GM21619 (cell line): ENCODE data around the gene POMZP3.
"Not testable (repeated sequence)": the region's sequence is repeated elsewhere in the genome, so short reads cannot be mapped to it uniquely, and the experiment has no call there.

Experiments
- ATAC-seq: cut with Tn5 transposase; IDR thresholded peaks from one replicate; pipeline ENCODE4 v1.9.1; 2021; ENCODE audit not compliant: unreplicated experiment

The POMZP3 gene

DNA sequence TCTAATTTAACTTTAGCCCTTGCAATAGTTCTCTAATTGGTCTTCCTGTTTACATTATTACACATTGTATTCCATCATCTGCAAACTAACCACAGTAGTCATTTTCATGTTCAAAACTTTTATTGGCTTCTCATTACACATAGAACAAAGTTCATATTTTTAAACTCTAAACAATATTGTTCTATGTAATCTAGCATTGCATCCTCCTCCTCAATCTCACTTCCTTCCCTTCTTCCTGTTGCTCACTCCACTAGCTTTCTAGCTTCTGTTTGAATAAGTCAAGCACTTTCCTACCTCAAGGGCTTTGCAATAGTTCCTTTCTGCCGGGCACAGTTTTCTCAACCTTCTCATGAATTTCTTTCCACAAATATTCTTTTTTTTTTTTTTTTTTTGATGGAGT lies 38.5 kb downstream of the POMZP3 start:
- ATAC-seq: not testable (repeated sequence)

DNA sequence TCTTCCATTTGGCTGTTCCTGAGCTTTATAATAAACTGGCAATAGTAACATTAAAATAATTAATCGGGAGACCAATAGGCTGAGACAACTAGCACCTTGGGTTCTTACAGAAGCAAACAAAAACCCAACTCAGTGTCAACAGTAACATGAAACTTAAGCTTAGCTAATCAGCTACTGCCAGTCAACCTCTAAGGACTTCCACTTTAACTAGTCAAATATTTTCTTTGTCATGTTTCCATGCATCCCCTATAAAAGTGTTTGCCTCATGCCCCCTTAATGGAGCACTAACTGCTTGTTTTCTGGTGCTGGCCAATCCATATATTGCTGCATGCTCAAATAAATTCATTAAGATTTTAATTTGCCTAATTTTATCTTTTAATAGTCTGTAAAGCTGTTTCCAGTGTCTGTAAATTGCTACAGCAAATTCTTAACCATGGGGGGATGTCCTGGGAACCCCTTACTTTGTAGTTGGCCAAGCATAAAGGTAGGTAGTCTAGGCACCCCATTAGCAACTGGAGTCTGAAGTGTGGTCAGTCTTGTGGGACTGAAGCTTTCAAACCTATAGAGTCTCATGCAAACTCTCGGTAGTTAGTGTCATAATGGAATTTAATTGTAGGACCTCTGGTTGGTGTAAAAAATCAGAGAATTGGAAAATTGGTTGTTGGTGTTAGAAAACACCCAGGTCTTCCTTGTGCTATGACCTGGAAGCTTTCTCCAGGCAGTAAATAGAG lies 40.3 kb downstream of the POMZP3 start:
- not testable (repeated sequence) for ATAC-seq

DNA sequence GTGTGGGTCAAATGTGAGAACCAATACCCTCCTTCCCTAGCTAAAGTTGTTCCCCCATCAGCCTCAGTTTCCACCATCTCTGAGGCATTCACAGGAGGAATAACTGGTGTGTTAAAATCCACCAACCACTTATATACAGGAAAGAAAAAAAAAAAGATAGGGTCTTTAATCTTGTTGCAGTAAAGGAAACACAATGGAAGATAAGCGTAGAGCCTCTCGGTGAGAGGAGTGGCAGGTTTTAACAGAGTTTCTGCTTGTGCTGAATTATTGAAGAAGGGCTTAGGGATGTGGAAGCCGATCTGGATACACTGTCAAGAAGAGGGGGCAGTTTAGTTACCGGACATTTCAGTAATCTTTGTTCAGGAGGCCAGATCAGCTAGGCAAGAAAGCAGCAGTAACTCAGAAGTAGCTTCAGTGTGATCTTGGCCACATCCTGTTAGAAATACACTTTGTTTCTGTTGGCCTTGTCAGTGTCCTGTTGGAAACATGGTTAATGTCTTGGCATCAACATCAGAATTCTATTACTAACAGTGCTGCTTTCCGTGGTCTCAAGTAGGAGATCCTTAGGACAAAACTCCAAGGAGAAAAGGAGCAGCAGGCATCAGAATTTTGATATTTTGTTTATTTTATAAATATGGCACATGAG lies 43.3 kb downstream of the POMZP3 start:
- ATAC-seq: not testable (repeated sequence)

DNA sequence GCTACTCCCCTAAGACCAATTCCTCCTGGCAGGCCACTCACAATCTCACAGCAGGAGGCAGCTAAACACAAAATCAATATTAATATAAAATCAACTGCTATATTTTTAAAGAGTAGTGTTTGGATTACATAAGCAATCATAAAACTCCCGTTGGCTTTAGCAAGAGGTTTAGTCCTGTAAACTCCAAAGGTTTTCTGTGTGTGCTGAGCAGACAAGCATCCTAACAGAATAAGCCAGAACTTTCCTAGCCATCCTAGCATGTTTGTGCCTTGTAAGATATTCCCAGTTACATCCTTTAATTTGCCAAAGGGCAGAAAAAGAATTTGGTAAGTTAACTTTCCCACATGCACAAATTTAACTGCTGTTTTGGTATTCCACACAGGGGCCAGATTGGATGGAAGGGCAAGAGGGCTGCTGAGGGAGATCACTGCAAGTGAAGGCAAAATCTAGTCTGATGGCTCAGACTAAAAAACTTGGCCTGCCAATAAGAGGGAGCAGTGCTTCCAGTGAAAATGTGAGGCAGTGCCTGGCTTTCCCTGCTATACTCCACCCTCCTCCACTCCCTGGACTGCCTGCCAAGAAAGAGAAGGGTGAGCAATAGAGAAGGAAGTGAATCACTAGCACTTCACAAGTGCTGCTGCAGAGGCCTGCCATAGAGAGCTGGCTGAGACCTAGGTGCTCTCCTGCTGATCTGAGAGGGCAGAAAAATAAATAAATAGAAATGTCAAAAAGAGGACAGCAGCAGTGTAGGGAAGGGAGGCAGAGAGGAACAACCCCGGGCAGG lies 44.0 kb downstream of the POMZP3 start:
- ATAC-seq: not testable (repeated sequence)

DNA sequence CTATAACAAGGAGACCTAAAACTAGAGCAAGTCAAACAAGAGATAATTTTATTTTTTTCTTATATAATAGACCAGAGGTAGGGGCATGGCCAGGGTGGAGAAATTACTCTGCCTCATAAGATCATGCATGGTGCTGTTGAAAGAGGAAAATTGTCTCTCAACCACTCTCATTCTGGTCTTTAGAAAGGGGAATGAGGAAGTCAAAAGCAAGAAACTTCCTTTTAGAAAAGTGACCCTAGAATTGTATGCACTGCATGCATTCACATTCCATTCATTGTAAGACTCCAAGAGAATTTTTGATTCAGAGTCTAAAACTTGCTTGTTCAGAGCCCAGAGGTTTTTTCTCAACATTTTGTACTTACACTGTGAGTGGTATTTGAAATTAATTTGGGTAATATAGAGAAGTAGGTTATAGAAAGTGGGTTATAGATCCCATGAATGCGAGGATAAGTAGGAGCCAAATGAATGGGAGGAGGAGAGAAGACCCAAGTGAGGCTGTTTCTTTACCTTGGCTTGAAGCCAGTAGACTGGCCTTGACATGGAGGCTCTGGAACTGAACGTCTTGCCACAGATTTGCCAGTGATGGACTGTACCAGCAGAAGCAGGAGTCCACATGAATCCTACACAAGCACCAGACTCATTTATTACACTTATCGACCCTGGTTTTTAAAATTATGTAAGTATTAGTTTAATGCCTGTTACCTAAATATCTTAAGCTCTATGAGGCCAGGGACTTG lies 51.0 kb downstream of the POMZP3 start:
- not testable (repeated sequence) for ATAC-seq

DNA sequence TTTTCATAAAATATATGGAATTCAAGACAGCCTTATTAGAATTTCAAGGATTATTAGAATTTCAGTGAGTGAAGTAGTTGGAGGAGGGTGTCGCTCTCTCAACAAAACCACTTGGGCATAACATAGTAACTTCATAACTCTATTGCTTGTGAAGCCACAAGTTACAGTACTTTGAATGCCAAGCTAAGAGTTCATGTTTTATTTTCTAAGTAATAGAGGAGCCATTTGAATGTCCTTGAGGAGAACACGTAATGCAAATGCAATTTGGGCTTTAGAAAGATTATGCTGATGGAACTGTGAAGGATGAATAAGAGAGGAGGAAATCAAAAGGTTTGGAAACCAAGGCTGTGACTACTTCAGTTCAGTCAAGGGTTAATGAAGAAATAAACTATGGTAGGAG lies 51.6 kb downstream of the POMZP3 start:
- ATAC-seq: not testable (repeated sequence)

DNA sequence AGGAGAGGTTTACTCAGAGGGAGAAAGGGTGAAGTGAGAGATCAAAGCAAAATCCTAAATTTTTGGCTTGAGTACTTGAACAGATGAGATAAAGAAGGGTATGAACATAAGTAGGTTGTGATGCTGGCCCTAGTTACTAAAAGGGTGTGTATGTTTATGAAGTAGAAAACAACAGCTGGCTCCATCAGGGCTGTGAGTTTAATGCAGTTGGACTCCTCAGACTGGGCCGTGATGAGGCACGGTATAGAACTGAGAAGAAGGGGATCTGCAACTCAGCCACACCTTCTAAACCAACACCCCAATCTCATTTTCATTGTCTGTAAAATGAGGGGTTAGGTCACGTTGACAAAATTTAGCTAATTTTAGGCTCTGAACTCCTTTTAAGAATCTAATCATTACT lies 54.8 kb downstream of the POMZP3 start:
- not testable (repeated sequence) for ATAC-seq

DNA sequence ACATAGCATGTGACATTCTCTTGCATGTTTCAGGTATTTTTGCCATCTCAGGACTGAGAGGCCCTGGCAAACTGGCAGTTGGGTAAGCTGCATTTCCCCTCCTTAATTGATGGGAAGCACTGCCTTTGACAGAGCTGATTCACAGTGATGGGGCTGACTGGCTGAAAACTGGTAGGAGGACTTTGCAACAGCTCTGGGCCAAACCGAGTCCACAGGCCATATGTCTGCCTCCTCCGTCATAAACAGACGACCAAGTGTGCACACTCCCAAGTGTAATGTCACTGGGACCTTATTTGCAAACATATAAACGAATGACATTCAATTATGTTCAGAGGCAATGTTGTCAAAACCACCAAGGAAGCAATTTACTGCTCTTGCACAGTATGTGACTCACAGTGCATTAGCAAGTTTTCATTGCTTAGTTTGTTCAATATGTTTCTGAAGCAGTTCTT lies 56.7 kb downstream of the POMZP3 start:
- not testable (repeated sequence) for ATAC-seq

DNA sequence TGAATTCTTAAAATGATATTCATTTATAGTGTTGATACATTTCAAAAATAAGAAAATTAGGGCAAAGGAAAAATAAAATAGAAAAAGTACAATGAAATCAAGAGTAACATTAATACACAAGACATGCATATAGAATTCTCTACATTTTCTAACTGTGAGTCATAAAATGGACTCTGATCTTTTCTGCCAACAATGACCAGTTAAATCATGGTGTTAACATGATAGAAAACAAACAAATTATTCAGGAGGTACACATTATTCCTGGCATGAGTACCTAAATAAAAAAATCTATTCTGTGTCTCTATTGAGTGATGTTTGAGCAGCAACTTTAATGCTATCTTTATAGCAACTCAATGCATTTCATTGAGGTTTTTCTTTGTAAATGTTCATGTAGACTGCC lies 58.3 kb downstream of the POMZP3 start:
- ATAC-seq: not testable (repeated sequence)

DNA sequence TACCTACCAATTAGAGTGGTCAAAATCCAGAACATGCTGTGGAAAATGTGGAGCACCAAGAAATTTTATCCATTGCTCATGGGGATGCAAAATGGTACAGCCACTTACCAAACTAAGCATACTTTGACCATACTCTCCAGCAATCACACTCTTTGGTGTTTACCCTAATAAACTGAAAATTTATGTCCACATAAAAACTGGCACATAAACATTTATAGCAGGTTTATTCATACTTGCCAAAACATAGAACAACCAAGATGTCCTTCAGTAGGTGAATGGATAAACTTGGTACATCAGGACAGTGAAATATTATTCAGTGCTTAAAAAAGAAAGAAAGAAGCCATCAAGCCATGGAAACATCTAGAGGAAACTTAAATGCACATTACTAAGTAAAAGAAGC lies 59.3 kb downstream of the POMZP3 start:
- ATAC-seq: not testable (repeated sequence)

DNA sequence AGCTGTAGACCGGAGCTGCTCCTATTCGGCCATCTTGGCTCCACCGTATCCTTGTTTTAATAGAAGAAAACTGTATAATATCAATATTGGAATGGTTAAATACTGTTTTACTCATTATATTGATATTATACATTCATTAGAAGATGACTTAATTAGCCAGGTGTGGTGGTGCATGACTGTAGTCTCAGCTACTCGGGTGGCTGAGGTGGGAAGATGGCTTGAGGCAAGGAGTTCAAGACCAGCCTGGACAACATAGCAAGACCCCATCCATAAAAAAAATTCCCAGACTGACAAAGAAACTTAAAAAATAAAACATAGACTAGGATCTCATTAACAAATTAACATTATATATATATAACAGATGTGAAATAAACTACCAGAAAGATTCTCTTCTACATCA lies 59.8 kb downstream of the POMZP3 start:
- not testable (repeated sequence) for ATAC-seq

DNA sequence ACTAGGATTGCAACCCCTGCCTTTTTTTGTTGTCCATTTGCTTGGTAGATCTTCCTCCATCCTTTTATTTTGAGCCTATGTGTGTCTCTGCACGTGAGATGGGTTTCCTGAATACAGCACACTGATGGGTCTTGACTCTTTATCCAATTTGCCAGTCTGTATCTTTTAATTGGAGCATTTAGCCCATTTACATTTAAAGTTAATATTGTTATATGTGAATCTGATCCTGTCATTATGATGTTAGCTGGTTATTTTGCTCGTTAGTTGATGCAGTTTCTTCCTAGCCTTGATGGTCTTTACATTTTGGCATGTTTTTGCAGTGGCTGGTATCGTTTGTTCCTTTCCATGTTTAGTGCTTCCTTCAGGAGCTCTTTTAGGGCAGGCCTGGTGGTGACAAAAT lies 62.1 kb downstream of the POMZP3 start:
- not testable (repeated sequence) for ATAC-seq

DNA sequence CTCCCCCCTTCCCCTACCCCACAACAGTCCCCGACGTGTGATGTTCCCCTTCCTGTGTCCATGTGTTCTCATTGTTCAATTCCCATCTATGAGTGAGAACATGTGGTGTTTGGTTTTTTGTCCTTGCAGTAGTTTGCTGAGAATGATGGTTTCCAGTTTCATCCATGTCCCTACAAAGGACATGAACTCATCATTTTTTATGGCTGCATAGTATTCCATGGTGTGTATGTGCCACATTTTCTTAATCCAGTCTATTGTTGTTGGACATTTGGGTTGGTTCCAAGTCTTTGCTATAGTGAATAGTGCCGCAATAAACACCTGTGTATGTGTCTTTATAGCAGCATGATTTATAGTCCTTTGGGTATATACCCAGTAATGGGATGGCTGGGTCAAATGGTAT lies 65.7 kb downstream of the POMZP3 start:
- not testable (repeated sequence) for ATAC-seq

DNA sequence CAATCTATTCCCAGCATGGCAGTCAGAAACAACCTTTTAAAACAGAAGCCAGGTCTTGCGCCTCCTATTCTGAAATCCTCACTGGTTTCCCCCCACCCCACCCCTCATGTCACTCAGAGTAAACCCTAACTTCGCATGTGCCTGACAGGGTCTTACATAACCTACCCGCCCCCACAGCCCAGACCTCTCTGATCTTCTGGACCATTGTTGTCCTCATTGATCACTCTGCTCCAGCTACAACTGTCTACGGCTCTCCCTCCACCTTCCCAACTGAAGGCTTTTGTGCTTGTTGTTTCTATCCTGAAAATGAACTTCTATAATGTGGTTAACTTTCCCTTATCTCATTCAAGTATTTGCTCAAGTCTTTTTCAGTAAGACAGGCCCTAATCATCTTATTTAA lies 66.9 kb downstream of the POMZP3 start:
- ATAC-seq: not testable (repeated sequence)
